Stimulated activated naive CD4-positive, alpha-beta T cell treated with Interleukin-2 at 50 U/mL for 16 hours (primary cell): ENCODE results near the gene LYPLA2.
A peak's percentile ranks its signal among the peaks of the same experiment; 100 is the strongest.

Experiments used
- DNase-seq: peaks from one replicate; lab custom pipeline; 2025; lab: John Stamatoyannopoulos, UW

Gene LYPLA2

GRCh38 chr1:23790696-23791515 is at the start of gene LYPLA2:
TSS of gene LYPLA2 (plus strand) at chr1:23791145. CDS start at chr1:23792683, 1,538 bp downstream.
- peak; percentile 85 for DNase-seq

DNA sequence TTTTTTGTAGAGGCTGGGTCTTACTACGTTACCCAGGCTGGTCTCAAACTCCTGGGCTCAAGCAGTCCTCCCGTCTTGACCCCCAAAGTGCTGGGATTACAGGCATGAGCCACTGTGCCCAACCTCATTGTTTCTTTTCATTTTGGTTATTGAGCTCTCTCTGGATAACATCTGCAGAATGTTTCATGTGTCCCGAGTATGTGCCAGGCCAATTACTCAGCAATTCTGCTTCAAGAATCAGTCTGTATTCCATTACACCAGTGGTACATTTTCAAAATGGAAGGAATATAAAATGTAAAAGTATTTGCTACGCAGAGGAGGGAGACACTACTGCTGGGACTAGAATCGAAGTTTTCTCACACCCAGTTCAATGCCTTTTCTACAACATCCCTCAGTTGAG is 49.3 kb upstream of the LYPLA2 start:
- no peak for DNase-seq

- no peak for DNase-seq
Measured at GRCh38 chr1:23742670-23743286, 48.2 kb upstream of the LYPLA2 start.

DNA sequence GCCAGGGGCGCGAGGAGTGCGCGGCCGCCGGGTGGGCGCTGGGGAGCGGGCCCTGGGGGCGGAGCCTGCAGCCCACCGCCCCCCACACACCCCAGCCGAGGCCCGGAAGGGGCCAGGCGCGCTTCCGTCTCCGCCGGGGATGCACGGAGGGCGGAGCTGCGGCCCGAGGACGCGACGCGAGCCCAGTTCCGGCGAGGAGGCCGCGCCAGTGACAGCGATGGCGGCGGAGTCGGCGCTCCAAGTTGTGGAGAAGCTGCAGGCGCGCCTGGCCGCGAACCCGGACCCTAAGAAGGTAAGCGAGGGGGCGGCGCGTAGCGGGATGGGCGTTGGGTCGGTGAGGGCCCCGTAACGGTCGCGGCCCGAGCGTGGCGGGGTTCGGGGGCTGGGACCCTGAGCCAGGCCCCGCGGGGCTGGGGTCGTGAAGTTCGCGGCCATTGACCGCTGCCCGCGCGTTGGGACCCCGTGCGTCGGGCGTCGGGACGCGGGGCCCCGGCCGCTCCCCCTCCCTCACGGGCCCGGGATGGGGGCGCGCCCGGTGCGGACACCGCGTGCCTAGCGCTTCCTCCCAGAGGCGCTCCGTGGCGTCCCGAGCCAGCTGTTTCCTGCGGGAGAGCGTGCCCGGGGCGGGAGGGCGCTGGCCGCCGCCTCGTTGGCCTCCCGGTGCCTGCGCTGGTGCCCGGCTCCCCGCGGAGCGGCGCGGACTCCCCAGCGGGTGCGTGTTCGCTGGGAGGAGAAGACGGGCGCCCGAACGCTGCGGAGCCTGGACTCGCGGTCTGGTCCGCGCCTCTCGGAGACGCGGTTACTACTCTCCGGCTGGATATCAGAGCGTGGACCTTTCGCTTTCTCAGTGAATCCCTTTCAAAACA is 47.4 kb upstream of the LYPLA2 start, which contains the start of gene ELOA:
Gene ELOA (plus strand): TSS at position 185 of the 866 bp plus-strand sequence. CDS start 33 bp downstream, at position 218.
- peak; percentile 77 for DNase-seq

DNA sequence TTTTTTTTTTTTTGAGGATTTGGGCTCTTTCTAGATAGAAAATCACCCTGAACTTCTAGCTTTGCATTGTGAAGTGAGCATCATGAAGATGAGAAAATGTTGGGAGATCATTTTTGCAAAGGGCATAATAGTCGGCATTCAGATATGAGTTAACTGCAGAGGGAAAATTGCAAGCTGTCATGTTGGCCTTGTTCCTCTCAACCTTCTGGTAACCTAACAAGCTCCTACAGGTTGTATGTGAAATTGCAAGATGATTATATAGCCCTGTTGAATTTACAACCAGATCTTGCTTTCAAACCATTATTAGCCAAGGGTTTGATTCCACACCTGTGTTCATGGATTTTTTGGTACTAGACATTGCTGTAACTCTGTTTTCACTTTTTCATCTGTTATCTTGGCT is 45.4 kb upstream of the LYPLA2 start:
- DNase-seq: no peak

DNA sequence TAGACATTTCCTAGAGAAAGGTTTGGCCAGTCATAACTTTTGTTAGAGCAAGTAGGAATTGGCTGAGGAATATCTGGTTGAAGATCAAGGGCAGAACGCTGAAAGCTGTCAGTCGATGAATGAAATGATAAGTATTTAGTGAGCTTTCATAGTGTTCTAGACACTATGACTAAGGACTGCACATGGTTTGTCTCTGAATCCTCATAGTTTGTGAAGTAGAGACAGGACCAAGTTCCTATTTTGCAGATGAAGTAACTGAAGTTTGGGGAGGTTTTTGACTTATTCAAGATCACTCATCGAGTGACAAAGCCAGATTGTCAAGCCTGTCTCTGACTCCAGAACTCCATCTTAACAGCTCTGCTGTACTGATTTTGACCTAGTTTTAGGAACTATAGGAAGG is 42.9 kb upstream of the LYPLA2 start:
- DNase-seq: no peak

- no peak for DNase-seq
Measured at GRCh38 chr1:23751050-23751814, 39.7 kb upstream of the LYPLA2 start.

DNA sequence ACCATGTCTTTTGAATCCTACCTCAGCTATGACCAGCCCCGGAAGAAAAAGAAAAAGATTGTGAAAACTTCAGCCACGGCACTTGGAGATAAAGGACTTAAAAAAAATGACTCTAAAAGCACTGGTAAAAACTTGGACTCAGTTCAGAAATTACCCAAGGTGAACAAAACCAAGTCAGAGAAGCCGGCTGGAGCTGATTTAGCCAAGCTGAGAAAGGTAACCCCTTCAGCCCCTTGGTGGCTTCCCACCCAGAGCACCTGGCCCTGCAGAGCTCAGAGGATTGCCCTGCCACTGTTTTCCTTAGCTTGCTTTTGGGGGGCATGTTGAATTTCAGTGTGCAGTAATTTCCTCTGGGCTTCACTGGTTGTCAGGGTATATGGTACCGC is 39.1 kb upstream of the LYPLA2 start:
- no peak for DNase-seq

DNA sequence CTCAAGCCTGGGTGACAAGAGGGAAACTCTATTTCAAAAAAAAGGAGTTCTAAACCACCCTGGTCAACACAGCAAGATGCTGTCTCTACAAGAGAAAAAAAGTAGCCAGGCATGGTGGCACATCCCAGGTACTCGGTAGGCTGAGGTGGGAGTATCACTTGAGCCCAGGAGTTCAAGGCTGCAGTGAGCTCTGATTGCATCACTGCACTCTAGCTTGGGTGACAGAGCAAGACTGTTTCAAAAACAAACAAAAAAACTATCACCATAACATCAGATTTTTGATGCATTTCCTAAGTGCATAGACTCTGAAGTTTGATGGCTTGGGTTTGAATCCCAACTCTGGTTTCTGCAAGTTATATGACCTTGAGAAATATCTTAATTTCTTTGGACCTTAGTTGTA is 38.0 kb upstream of the LYPLA2 start:
- no peak for DNase-seq

GRCh38 chr1:23756676-23757075 is 34.3 kb upstream of the LYPLA2 start:
- DNase-seq: no peak

GRCh38 chr1:23757812-23758211 is 33.1 kb upstream of the LYPLA2 start:
- DNase-seq: no peak

- DNase-seq: no peak
Measured at GRCh38 chr1:23759277-23759676, 31.7 kb upstream of the LYPLA2 start.

GRCh38 chr1:23763041-23763577 is 27.8 kb upstream of the LYPLA2 start:
- DNase-seq: no peak

DNA sequence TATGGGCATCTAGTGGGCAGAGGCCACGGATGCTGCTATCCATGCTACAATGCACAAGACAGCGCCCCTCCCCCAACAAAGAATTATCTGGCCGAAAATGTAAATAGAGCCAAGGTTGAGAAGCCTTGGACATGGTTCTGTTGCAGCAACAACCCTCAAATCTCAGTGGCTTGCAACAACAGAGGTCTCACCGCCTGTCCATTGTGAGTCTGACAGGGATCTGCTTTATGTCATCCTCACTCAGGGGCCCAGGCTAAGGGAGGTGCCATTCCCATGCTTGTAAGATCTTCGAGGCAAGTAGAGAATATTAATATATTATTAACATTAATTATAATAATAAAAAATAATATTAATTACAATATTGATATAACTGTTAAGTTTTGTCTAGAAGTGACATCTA is 22.2 kb upstream of the LYPLA2 start:
- no peak for DNase-seq

DNA sequence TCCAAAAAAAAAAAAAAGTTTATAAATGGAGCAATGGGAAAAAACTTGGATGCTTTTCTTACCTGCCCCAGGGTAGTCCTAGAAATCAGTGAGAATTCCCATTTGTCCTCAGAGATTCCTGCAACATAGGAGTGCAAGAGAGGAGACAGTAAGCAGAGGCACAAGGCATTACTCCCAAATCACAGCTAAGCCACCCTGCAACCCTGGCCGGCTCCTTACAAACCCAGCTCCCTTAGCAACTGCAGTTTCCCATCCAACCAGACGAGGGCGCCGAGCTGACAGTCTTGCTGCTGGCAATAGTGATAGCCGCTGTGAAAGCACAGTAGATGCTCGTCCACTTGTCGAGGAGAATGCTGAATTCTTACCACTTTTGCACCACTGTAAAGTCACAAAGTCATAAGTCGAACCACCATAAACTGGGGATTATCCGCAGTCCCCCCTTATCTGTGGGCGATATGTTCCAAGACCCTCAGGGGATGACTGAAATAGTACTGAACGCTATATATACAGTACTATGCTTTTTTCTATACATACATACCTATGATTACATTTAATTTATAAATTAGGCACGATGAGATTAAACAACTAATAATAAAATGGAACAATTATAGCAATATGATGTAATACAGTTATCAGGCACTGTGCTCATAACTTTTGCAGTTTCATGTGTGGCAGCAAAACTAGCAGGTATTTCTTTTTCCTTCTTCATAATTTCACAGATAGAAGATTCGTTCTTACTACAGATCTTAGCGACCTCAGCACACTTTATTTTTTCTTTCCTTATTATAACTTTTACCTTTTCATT is 18.7 kb upstream of the LYPLA2 start:
- peak; percentile 83 for DNase-seq

GRCh38 chr1:23772854-23773242 is 18.1 kb upstream of the LYPLA2 start:
- DNase-seq: no peak

DNA sequence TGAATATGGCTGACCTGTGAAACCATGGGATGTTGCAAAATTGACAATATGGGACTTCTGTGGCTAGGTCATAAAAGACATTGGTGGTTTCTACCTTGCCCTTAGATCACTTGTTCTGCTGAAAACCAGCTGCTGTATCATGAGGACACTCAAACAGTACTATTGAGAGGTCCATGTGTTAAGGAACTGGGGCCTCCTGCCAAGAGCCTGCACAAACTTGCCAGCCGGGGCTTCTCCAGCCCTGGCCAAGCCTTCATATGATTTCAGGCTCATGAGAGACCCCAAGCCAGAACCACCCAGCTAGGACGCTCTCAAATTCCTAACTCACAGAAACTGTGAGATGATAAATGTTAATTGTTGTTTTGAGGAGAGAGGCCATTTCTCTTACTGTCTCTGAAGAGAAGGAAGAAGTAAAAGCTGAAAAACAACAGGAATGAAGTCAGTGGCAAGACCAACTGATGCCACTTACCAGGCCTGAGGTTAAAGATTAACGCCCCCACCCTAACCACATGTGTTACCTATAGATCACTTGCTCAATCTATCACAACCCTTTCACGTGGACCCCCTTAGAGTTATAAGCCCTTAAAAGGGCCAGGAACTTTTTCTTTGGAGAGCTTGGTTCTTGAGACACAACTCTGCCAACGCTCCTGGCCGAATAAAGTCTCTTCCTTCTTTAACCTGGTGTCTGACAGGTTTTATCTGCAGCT is 16.6 kb upstream of the LYPLA2 start:
- no peak for DNase-seq

- no peak for DNase-seq
Measured at GRCh38 chr1:23776217-23776616, 14.7 kb upstream of the LYPLA2 start.

- peak; percentile 80 for DNase-seq
Measured at GRCh38 chr1:23777979-23778814, 12.7 kb upstream of the LYPLA2 start, which contains the start of gene PITHD1. TSS of gene PITHD1 (plus strand) at chr1:23778418. CDS start at chr1:23778516, 98 bp downstream.
